Measurements from ENCODE around the gene SMYD4. TPM values are rescaled to one million over a fixed set of nuclear protein-coding genes. Genes with fewer than 3 reads are reported as not detected.
A peak's percentile ranks its signal among the peaks of the same experiment; 100 is the strongest.
"Not testable (repeated sequence)": the region's sequence is repeated elsewhere in the genome, so short reads cannot be mapped to it uniquely, and the experiment has no call there.

Gene SMYD4
- total RNA-seq, 1 experiment from 2014 or later = 18.3 TPM

GRCh38 chr17:1789936-1790335 lies 39.8 kb downstream of the SMYD4 start:
- in situ Hi-C loops (cut with HindIII; ENCODE audit: low pct_unique_long_range_greater_than_20kb, low sequenced_read_pairs) = no loop called here

GRCh38 chr17:1787301-1787902 lies 42.3 kb downstream of the SMYD4 start:
- in situ Hi-C loops (cut with HindIII; ENCODE audit: low pct_unique_long_range_greater_than_20kb, low sequenced_read_pairs) = no loop called here

More at GRCh38 chr17:1789936-1790335, 39.8 kb downstream of the SMYD4 start:
- DNase-seq (ENCODE audit: low read depth) = peak; percentile 64

GRCh38 chr17:1786708-1787107 lies 43.0 kb downstream of the SMYD4 start:
- in situ Hi-C loops (cut with HindIII; ENCODE audit: low pct_unique_long_range_greater_than_20kb, low sequenced_read_pairs) = no loop called here
- no peak for DNase-seq (ENCODE audit: low read depth)

More at GRCh38 chr17:1787301-1787902, 42.3 kb downstream of the SMYD4 start:
- DNase-seq (ENCODE audit: low read depth) = peak; percentile 81

GRCh38 chr17:1785930-1786329 lies 43.8 kb downstream of the SMYD4 start:
- in situ Hi-C loops (cut with HindIII; ENCODE audit: low pct_unique_long_range_greater_than_20kb, low sequenced_read_pairs) = no loop called here

GRCh38 chr17:1783834-1784611 lies 45.7 kb downstream of the SMYD4 start:
- peak; percentile 70 for DNase-seq (ENCODE audit: low read depth)
- in situ Hi-C loops (cut with HindIII; ENCODE audit: low pct_unique_long_range_greater_than_20kb, low sequenced_read_pairs) = no loop called here

More at GRCh38 chr17:1785930-1786329, 43.8 kb downstream of the SMYD4 start:
- DNase-seq (ENCODE audit: low read depth) = no peak

GRCh38 chr17:1783271-1783670 lies 46.4 kb downstream of the SMYD4 start:
- in situ Hi-C loops (cut with HindIII; ENCODE audit: low pct_unique_long_range_greater_than_20kb, low sequenced_read_pairs) = no loop called here
- no peak for DNase-seq (ENCODE audit: low read depth)

- no peak for DNase-seq (ENCODE audit: low read depth)
- in situ Hi-C loops (cut with HindIII; ENCODE audit: low pct_unique_long_range_greater_than_20kb, low sequenced_read_pairs) = no loop called here
Measured at GRCh38 chr17:1782171-1782567, 47.5 kb downstream of the SMYD4 start.

- in situ Hi-C loops (cut with HindIII; ENCODE audit: low pct_unique_long_range_greater_than_20kb, low sequenced_read_pairs) = no loop called here
- peak; percentile 48 for DNase-seq (ENCODE audit: low read depth)
Measured at GRCh38 chr17:1779571-1780131, 50.1 kb downstream of the SMYD4 start.

- no peak for DNase-seq (ENCODE audit: low read depth)
- in situ Hi-C loops (cut with HindIII; ENCODE audit: low pct_unique_long_range_greater_than_20kb, low sequenced_read_pairs) = no loop called here
Measured at GRCh38 chr17:1776857-1777256, 52.8 kb downstream of the SMYD4 start.

- no peak for DNase-seq (ENCODE audit: low read depth)
- in situ Hi-C loops (cut with HindIII; ENCODE audit: low pct_unique_long_range_greater_than_20kb, low sequenced_read_pairs) = no loop called here
Measured at GRCh38 chr17:1776328-1776727, 53.4 kb downstream of the SMYD4 start.

- DNase-seq (ENCODE audit: low read depth) = no peak
- in situ Hi-C loops (cut with HindIII; ENCODE audit: low pct_unique_long_range_greater_than_20kb, low sequenced_read_pairs) = no loop called here
Measured at GRCh38 chr17:1774390-1775176, 55.1 kb downstream of the SMYD4 start.

GRCh38 chr17:1773696-1774181 lies 56.0 kb downstream of the SMYD4 start:
- in situ Hi-C loops (cut with HindIII; ENCODE audit: low pct_unique_long_range_greater_than_20kb, low sequenced_read_pairs) = no loop called here
- DNase-seq (ENCODE audit: low read depth) = no peak

GRCh38 chr17:1773000-1773695 lies 56.6 kb downstream of the SMYD4 start:
- in situ Hi-C loops (cut with HindIII; ENCODE audit: low pct_unique_long_range_greater_than_20kb, low sequenced_read_pairs) = not testable (repeated sequence)
- DNase-seq (ENCODE audit: low read depth) = peak; percentile 48

- in situ Hi-C loops (cut with HindIII; ENCODE audit: low pct_unique_long_range_greater_than_20kb, low sequenced_read_pairs) = no loop called here
- DNase-seq (ENCODE audit: low read depth) = peak; percentile 53
Measured at GRCh38 chr17:1769822-1770477, 59.8 kb downstream of the SMYD4 start.

GRCh38 chr17:1767358-1767757 lies 62.3 kb downstream of the SMYD4 start:
- in situ Hi-C loops (cut with HindIII; ENCODE audit: low pct_unique_long_range_greater_than_20kb, low sequenced_read_pairs) = no loop called here
- no peak for DNase-seq (ENCODE audit: low read depth)

- DNase-seq (ENCODE audit: low read depth) = no peak
- in situ Hi-C loops (cut with HindIII; ENCODE audit: low pct_unique_long_range_greater_than_20kb, low sequenced_read_pairs) = no loop called here
Measured at GRCh38 chr17:1766382-1767135, 63.1 kb downstream of the SMYD4 start.

- in situ Hi-C loops (cut with HindIII; ENCODE audit: low pct_unique_long_range_greater_than_20kb, low sequenced_read_pairs) = no loop called here
- no peak for DNase-seq (ENCODE audit: low read depth)
Measured at GRCh38 chr17:1765576-1765975, 64.1 kb downstream of the SMYD4 start.

Data from Caki2 (cell line).